Natural killer cell treated with Interleukin-12 subunit alpha and Interleukin-12 subunit beta and Interleukin-15 and Interleukin-18, amount 100 ng/mL, for 72 hours (primary cell): Measurements from ENCODE around the gene ABCC3. TPM values are rescaled to one million over a fixed set of nuclear protein-coding genes. Genes with fewer than 3 reads are reported as not detected.
"Not testable (repeated sequence)": the region's sequence is repeated elsewhere in the genome, so short reads cannot be mapped to it uniquely, and the experiment has no call there.

Experiments
- ATAC-seq, 2 donors: fragments of 150-1000 bp; cut with Tn5 transposase in 1 of 2; sonication (Bioruptor Pico), chemical (Tn5 transposase) in 1 of 2; 2 replicates each; pipeline ENCODE4 v1.10.0; 2021
- DNase-seq: peaks from one replicate; pipeline ENCODE4 v3.0.0; 2022; ENCODE audit warnings: low spot score
- H3K27ac Mint-ChIP-seq, 2 donors: 1 replicate in 1 of 2; 2 replicates in 1 of 2; pipeline ENCODE4 v1.8.0; 2022; ENCODE audit warnings: mixed read lengths in 2 of 2, mild to moderate bottlenecking in 1 of 2, moderate library complexity in 1 of 2
- H3K27me3 Mint-ChIP-seq, 2 donors: 1 replicate in 1 of 2; 2 replicates in 1 of 2; pipeline ENCODE4 v1.8.0; 2022; ENCODE audit warnings: mixed read lengths in 2 of 2
- H3K36me3 Mint-ChIP-seq: one replicate; pipeline ENCODE4 v1.8.0; 2022; ENCODE audit warnings: mixed read lengths
- H3K4me1 Mint-ChIP-seq, 2 donors: 1 replicate in 1 of 2; 2 replicates in 1 of 2; pipeline ENCODE4 v1.8.0; 2022; ENCODE audit warnings: low read depth in 2 of 2, mixed read lengths in 2 of 2, mild to moderate bottlenecking in 1 of 2
- H3K4me3 Mint-ChIP-seq: one replicate; pipeline ENCODE4 v1.8.0; 2022; ENCODE audit warnings: mixed read lengths
- H3K9me3 Mint-ChIP-seq: 2 replicates; pipeline ENCODE4 v1.8.0; 2022; ENCODE audit warnings: mixed read lengths
- total RNA-seq, 2 donors: library from RNA; stranded (reverse); gene quantifications; one replicate each; pipeline ENCODE4 v1.2.3, GENCODE V29; 2022

Gene ABCC3
- total RNA-seq, 2 donors from 2014 or later, result not detected

- H3K36me3 Mint-ChIP-seq, result peaks cover 14% of the 10 kb centered on the region
- H3K4me1 Mint-ChIP-seq, result peaks cover 27 to 44% of the 10 kb centered on the region in 2 donors
- H3K27ac Mint-ChIP-seq, result peak within 1 kb of the TSS; percentile 93 to 99
- DNase-seq (peak; percentile 91), ATAC-seq (peak; percentile 92 to 94)
- H3K9me3 Mint-ChIP-seq, result no peaks in the 10 kb centered on the region
- H3K4me3 Mint-ChIP-seq, result peak within 1 kb of the TSS; percentile 86
- H3K27me3 Mint-ChIP-seq, result no peaks in the 10 kb centered on the region
Observed at GRCh38 chr17:50707289-50708049, 72.8 kb downstream of the ABCC3 start, which contains the start of gene ANKRD40. TSS of gene ANKRD40 (minus strand) at chr17:50707914. CDS start at chr17:50707654, 260 bp downstream.

- H3K4me1 Mint-ChIP-seq, result peaks cover 23 to 38% of the 10 kb centered on the region in 2 donors
- no peak for DNase-seq
- peaks cover 11% of the 10 kb centered on the region for H3K36me3 Mint-ChIP-seq
Observed at GRCh38 chr17:50708050-50709000, 73.6 kb downstream of the ABCC3 start.

GRCh38 chr17:50709053-50709452 is 74.4 kb downstream of the ABCC3 start:
- Mint-ChIP-seq H3K4me3 (peak overlapping the region; percentile 86), H3K4me1 (peaks cover 17 to 31% of the 10 kb centered on the region in 2 donors), H3K27ac (peak overlapping the region; percentile 93 to 99)
- not testable (repeated sequence) for H3K9me3 Mint-ChIP-seq, DNase-seq, H3K36me3 Mint-ChIP-seq, ATAC-seq, H3K27me3 Mint-ChIP-seq

More at GRCh38 chr17:50708050-50709000, 73.6 kb downstream of the ABCC3 start:
- Mint-ChIP-seq H3K9me3 (no peaks in the 10 kb centered on the region), H3K4me3 (peak overlapping the region; percentile 86), H3K27me3 (no peaks in the 10 kb centered on the region), H3K27ac (peak overlapping the region; percentile 93 to 99)
- ATAC-seq, result no peak

- DNase-seq, result no peak
- peak overlapping the region; percentile 60 to 99 for H3K27ac Mint-ChIP-seq
- H3K27me3 Mint-ChIP-seq, result peaks cover 0 to 5% of the 10 kb centered on the region in 2 donors
- H3K36me3 Mint-ChIP-seq, result peaks cover 3% of the 10 kb centered on the region
- ATAC-seq, result no peak
- H3K4me3 Mint-ChIP-seq, result peak overlapping the region; percentile 3
- H3K9me3 Mint-ChIP-seq, result no peaks in the 10 kb centered on the region
- H3K4me1 Mint-ChIP-seq, result peaks cover 17 to 23% of the 10 kb centered on the region in 2 donors
Observed at GRCh38 chr17:50710025-50710424, 75.3 kb downstream of the ABCC3 start.

- no peaks in the 10 kb centered on the region for H3K9me3 Mint-ChIP-seq
- no peak overlapping the region for H3K4me3 Mint-ChIP-seq
- DNase-seq, result no peak
- H3K27me3 Mint-ChIP-seq, result peaks cover 0 to 5% of the 10 kb centered on the region in 2 donors
- no peak for ATAC-seq
- no peaks in the 10 kb centered on the region for H3K36me3 Mint-ChIP-seq
- H3K27ac Mint-ChIP-seq, result peak overlapping the region in 1 of 2 donors; percentile 99
- H3K4me1 Mint-ChIP-seq, result peaks cover 15 to 20% of the 10 kb centered on the region in 2 donors
Observed at GRCh38 chr17:50710650-50711049, 76.0 kb downstream of the ABCC3 start.

GRCh38 chr17:50712641-50713040 is 78.0 kb downstream of the ABCC3 start:
- no peak overlapping the region for H3K27ac Mint-ChIP-seq
- no peaks in the 10 kb centered on the region for H3K9me3 Mint-ChIP-seq
- H3K4me1 Mint-ChIP-seq, result peaks cover 15 to 20% of the 10 kb centered on the region in 2 donors
- no peaks in the 10 kb centered on the region for H3K36me3 Mint-ChIP-seq
- H3K4me3 Mint-ChIP-seq, result no peak overlapping the region
- H3K27me3 Mint-ChIP-seq, result peaks cover 0 to 5% of the 10 kb centered on the region in 2 donors
- no peak for ATAC-seq
- DNase-seq, result no peak

- no peak overlapping the region for H3K27ac Mint-ChIP-seq
- no peaks in the 10 kb centered on the region for H3K36me3 Mint-ChIP-seq
- no peak overlapping the region for H3K4me3 Mint-ChIP-seq
- peaks cover 0 to 5% of the 10 kb centered on the region in 2 donors for H3K27me3 Mint-ChIP-seq
- ATAC-seq (no peak), DNase-seq (no peak)
- no peaks in the 10 kb centered on the region for H3K9me3 Mint-ChIP-seq
- peaks cover 6 to 7% of the 10 kb centered on the region in 2 donors for H3K4me1 Mint-ChIP-seq
Observed at GRCh38 chr17:50715471-50715870, 80.8 kb downstream of the ABCC3 start.

- ATAC-seq, result peak; percentile 99
- Mint-ChIP-seq H3K27me3 (no peaks in the 10 kb centered on the region), H3K4me1 (peaks cover 25 to 28% of the 10 kb centered on the region in 2 donors), H3K27ac (peak within 1 kb of the TSS; percentile 86 to 93), H3K9me3 (no peaks in the 10 kb centered on the region), H3K4me3 (peak within 1 kb of the TSS; percentile 91), H3K36me3 (no peaks in the 10 kb centered on the region)
- peak; percentile 96 for DNase-seq
Observed at GRCh38 chr17:50719144-50719923, 84.7 kb downstream of the ABCC3 start, which contains the start of gene LUC7L3. TSS of gene LUC7L3 (plus strand) at chr17:50719603. CDS start at chr17:50719733, 130 bp downstream.

- ATAC-seq (no peak), DNase-seq (no peak)
- peak overlapping the region; percentile 91 for H3K4me3 Mint-ChIP-seq
- no peaks in the 10 kb centered on the region for H3K27me3 Mint-ChIP-seq
- peaks cover 25 to 28% of the 10 kb centered on the region in 2 donors for H3K4me1 Mint-ChIP-seq
- H3K36me3 Mint-ChIP-seq, result no peaks in the 10 kb centered on the region
- H3K27ac Mint-ChIP-seq, result peak overlapping the region; percentile 86 to 93
- no peaks in the 10 kb centered on the region for H3K9me3 Mint-ChIP-seq
Observed at GRCh38 chr17:50719924-50720794, 85.5 kb downstream of the ABCC3 start.

- peak overlapping the region; percentile 86 to 93 for H3K27ac Mint-ChIP-seq
- no peaks in the 10 kb centered on the region for H3K27me3 Mint-ChIP-seq
- H3K9me3 Mint-ChIP-seq, result no peaks in the 10 kb centered on the region
- peak overlapping the region; percentile 91 for H3K4me3 Mint-ChIP-seq
- H3K4me1 Mint-ChIP-seq, result peaks cover 30 to 34% of the 10 kb centered on the region in 2 donors
- ATAC-seq (no peak), DNase-seq (no peak)
- no peaks in the 10 kb centered on the region for H3K36me3 Mint-ChIP-seq
Observed at GRCh38 chr17:50721194-50722010, 86.7 kb downstream of the ABCC3 start.

- Mint-ChIP-seq H3K27me3 (no peaks in the 10 kb centered on the region), H3K9me3 (no peaks in the 10 kb centered on the region), H3K36me3 (no peaks in the 10 kb centered on the region), H3K27ac (peak overlapping the region in 1 of 2 donors; percentile 60), H3K4me1 (peaks cover 38 to 44% of the 10 kb centered on the region in 2 donors), H3K4me3 (peak overlapping the region; percentile 91)
- ATAC-seq (no peak), DNase-seq (no peak)
Observed at GRCh38 chr17:50722746-50723145, 88.1 kb downstream of the ABCC3 start.
